HepG2 (cell line): Measurements from ENCODE around the gene DENND5A. TPM values are rescaled to one million over a fixed set of nuclear protein-coding genes. Genes with fewer than 3 reads are reported as not detected.

Experiments
- ATAC-seq: fragments of 200-7000 bp; cut with Tn5 transposase; 3 replicates; pipeline ENCODE4 v1.9.1; 2020; ENCODE audit warnings: mild to moderate bottlenecking, moderate library complexity
- BruUV-seq: library from RNA; stranded (reverse); fragments of 400-500 nt; replicated peaks from 2 replicates; lab custom pipeline; 2021; lab: Mats Ljungman, UMichigan
- CTCF ChIA-PET: fragments of 300-600 bp; formaldehyde crosslinking; extraction: SDS; loops from one replicate; lab custom pipeline; 2021; ENCODE audit warnings: low total read pairs, inconsistent platforms, low intra/inter-chr PET ratio; lab: Yijun Ruan, JAX
- POLR2A ChIA-PET: fragments of 350-600 bp; sonication (Branson Sonifier 250); formaldehyde crosslinking; loops from one replicate; lab custom pipeline; 2020; ENCODE audit warnings: antibody characterized with exemption, inconsistent platforms; lab: Yijun Ruan, JAX
- DNase-seq: peaks from one replicate; pipeline ENCODE4 v3.0.0-alpha.2; 2015; ENCODE audit warnings: low spot score
- FAIRE-seq: peaks from 3 replicates; lab custom pipeline; 2011; peaks lifted over from hg19 to GRCh38; lab: Jason Lieb, UNC
- H2AFZ ChIP-seq: one replicate; pipeline ENCODE4 v1.6.1; 2011; ENCODE audit warnings: low read length, inconsistent platforms
- H3K27ac ChIP-seq: fragments of 300-600 bp; 3 replicates; pipeline ENCODE4 v1.8.0; 2011; ENCODE audit warnings: mixed run types, mild to moderate bottlenecking, mixed read lengths, low read length, inconsistent platforms; ENCODE audit not compliant: insufficient read depth; ENCODE audit errors: extremely low read length
- H3K27me3 ChIP-seq, 2 experiments: fragments of 200-600 bp in 1 of 2; 2 replicates in 1 of 2; 3 replicates in 1 of 2; pipeline versions ENCODE4 v1.6.0 to v1.8.0; 2011; ENCODE audit warnings: low read length in 2 of 2, mild to moderate bottlenecking in 2 of 2, moderate library complexity in 2 of 2, inconsistent platforms in 1 of 2; ENCODE audit not compliant: insufficient read depth in 2 of 2, control insufficient read depth in 1 of 2
- H3K36me3 ChIP-seq, 2 experiments: fragments of 200-600 bp in 1 of 2; replicated peaks in 1 of 2; 2 replicates in 1 of 2; 3 replicates in 1 of 2; pipeline versions ENCODE4 v1.5.1 to v1.8.0; 2011; ENCODE audit warnings: low read length in 2 of 2, inconsistent platforms in 1 of 2; ENCODE audit not compliant: insufficient read depth in 2 of 2, control insufficient read depth in 1 of 2
- H3K4me1 ChIP-seq: 2 replicates; pipeline ENCODE4 v1.5.1; 2012; ENCODE audit warnings: low read length, inconsistent platforms; ENCODE audit not compliant: insufficient read depth
- H3K4me2 ChIP-seq: 2 replicates; pipeline ENCODE4 v1.6.0; 2011; ENCODE audit warnings: low read depth, low read length, inconsistent platforms
- H3K4me3 ChIP-seq, 3 experiments: fragments of 200-600 bp in 1 of 3; sonication (generic), shearing (Covaris generic) in 1 of 3; replicated peaks in 1 of 3; 2 replicates each; pipeline ENCODE4 v1.5.1; 2011 to 2016; ENCODE audit warnings: low read length in 3 of 3, inconsistent platforms in 2 of 3, low read depth in 2 of 3, mild to moderate bottlenecking in 2 of 3, control low read depth in 1 of 3, mixed read lengths in 1 of 3; ENCODE audit not compliant: insufficient read depth in 1 of 3
- H3K79me2 ChIP-seq: one replicate; pipeline ENCODE4 v1.6.1; 2011; ENCODE audit warnings: low read length, inconsistent platforms; ENCODE audit not compliant: insufficient read depth
- H3K9ac ChIP-seq: 2 replicates; pipeline ENCODE4 v1.6.0; 2011; ENCODE audit warnings: mild to moderate bottlenecking, low read depth, low read length, inconsistent platforms; ENCODE audit not compliant: insufficient read depth
- H3K9me3 ChIP-seq: 2 replicates; pipeline ENCODE4 v1.5.1; 2012; ENCODE audit warnings: mild to moderate bottlenecking, low read length
- H4K20me1 ChIP-seq: 2 replicates; pipeline ENCODE4 v1.6.0; 2011; ENCODE audit warnings: inconsistent platforms, mild to moderate bottlenecking, low read length, moderate library complexity; ENCODE audit not compliant: insufficient read depth
- CHCHD3 ChIP-seq: sonication (generic); formaldehyde crosslinking; IDR thresholded peaks from 2 replicates; pipeline ENCODE4 v1.8.0; 2022; ENCODE audit warnings: mild to moderate bottlenecking, missing genetic modification reagents, moderate library complexity
- DRAP1 ChIP-seq: IDR thresholded peaks from 2 replicates; pipeline ENCODE4 v1.6.1; 2016; ENCODE audit warnings: missing genetic modification reagents, missing compliant biosample characterization
- EZH2 ChIP-seq: conservative IDR thresholded peaks from 2 replicates; pipeline ENCODE4 v1.6.1; 2012; ENCODE audit warnings: mild to moderate bottlenecking, low read depth, low read length, moderate library complexity
- FOXK2 ChIP-seq: fragments of 450-650 bp; IDR thresholded peaks from 2 replicates; pipeline ENCODE4 v1.6.1; 2016
- MAF1 ChIP-seq: sonication (generic); formaldehyde crosslinking; IDR thresholded peaks from 2 replicates; pipeline ENCODE4 v1.5.0; 2020; ENCODE audit warnings: missing genetic modification reagents, borderline replicate concordance
- MAFK ChIP-seq, 2 experiments: IDR thresholded peaks in 1 of 2; conservative IDR thresholded peaks in 1 of 2; 2 replicates each; pipeline ENCODE4 v1.6.1; 2011; ENCODE audit warnings: improper control_type of control experiment in 2 of 2, low read length in 2 of 2
- SRF ChIP-seq: IDR thresholded peaks from 2 replicates; pipeline ENCODE4 v1.6.1; 2011; ENCODE audit warnings: mild to moderate bottlenecking, low read depth, low read length, moderate library complexity
- ZNF460 ChIP-seq: sonication (generic); formaldehyde crosslinking; IDR thresholded peaks from 2 replicates; pipeline ENCODE4 v1.5.1; 2020; ENCODE audit warnings: missing genetic modification reagents, mild to moderate bottlenecking, borderline replicate concordance
- ZNF609 ChIP-seq: sonication (generic); formaldehyde crosslinking; IDR thresholded peaks from 2 replicates; pipeline ENCODE4 v1.4.0; 2020; ENCODE audit warnings: mild to moderate bottlenecking, missing genetic modification reagents, borderline replicate concordance
- ZNF773 ChIP-seq: sonication (generic); formaldehyde crosslinking; IDR thresholded peaks from 2 replicates; pipeline ENCODE4 v1.4.0; 2020; ENCODE audit warnings: missing genetic modification reagents, borderline replicate concordance
- ZNF775 ChIP-seq: sonication (generic); formaldehyde crosslinking; IDR thresholded peaks from 2 replicates; pipeline ENCODE4 v1.4.0; 2020; ENCODE audit warnings: missing genetic modification reagents, mild to moderate bottlenecking, moderate library complexity, borderline replicate concordance
- ZNF792 ChIP-seq: IDR thresholded peaks from 2 replicates; pipeline ENCODE4 v1.6.1; 2016
- WGBS: methylation state at CpG from one replicate; pipeline ENCODE4 v1.1.6; 2017; ENCODE audit warnings: low lambda C conversion rate; 5-methylcytosine and 5-hydroxymethylcytosine counted together
- in situ Hi-C: cut with HindIII; loops from 2 replicates; pipeline ENCODE4 v1.10.0; 2017; ENCODE audit warnings: low pct_unique_long_range_greater_than_20kb; ENCODE audit not compliant: extremely low pct_ligation_motif_present
- intact Hi-C: fragments of 100-400 bp; cut with micrococcal nuclease; formaldehyde crosslinking; loops from one replicate; pipeline ENCODE4 v1.10.0; 2022; ENCODE audit not compliant: unreplicated experiment
- polyA plus RNA-seq, 8 experiments: library from polyadenylated mRNA; depleted of rRNA in 3 of 8; stranded (reverse) in 7 of 8; unstranded in 1 of 8; fragments of >200 nt; fragmentation: Illumina TruSeq in 4 of 8; extraction: Trizol in 4 of 8; gene quantifications; 2 replicates each; pipeline versions ENCODE4 v1.2.1 to v1.2.3, GENCODE V29; 2011 to 2016; ENCODE audit warnings: low read depth in 4 of 8, missing spikeins in 1 of 8, mixed read lengths in 1 of 8; ENCODE audit not compliant: insufficient read depth in 1 of 8
- total RNA-seq, 5 experiments: library from RNA; depleted of rRNA; stranded (reverse); fragments of >200 nt; fragmentation: Illumina TruSeq; extraction: Trizol; gene quantifications; 2 replicates each; pipeline ENCODE4 v1.2.3, GENCODE V29; 2016; ENCODE audit warnings: low read depth in 1 of 5

DENND5A gene
- total and polyA plus RNA-seq, 2 of the 13 experiments (the other 11 are each of a cell fraction or from before 2014, with no cell fraction given): 63.3 to 145 TPM

- TF ChIP-seq ZNF460 (CRISPR knock-in tag) (no peak), MAFK (conservative IDR thresholded peaks at IDR 0.05 in 1 of 2, IDR thresholded peaks at IDR 0.05 in 1 of 2; ENCODE audit: low read length in 2 of 2) (peak in 1 of 2 experiments; percentile 50; a peak in 2 of 4 replicates)
- Histone ChIP-seq H3K27ac (no peak overlapping the region), H3K9me3 (no peaks in the 10 kb centered on the region), H3K4me1 (no peaks in the 10 kb centered on the region), H4K20me1 (peaks cover 10% of the 10 kb centered on the region; the same call in 1 of the 2 replicates), H3K4me2 (no peak overlapping the region), H3K9ac (no peak overlapping the region), H2AFZ (no peak overlapping the region), H3K79me2 (peaks cover 64% of the 10 kb centered on the region), H3K27me3 (no peaks in the 10 kb centered on the region), H3K4me3 (no peak overlapping the region), H3K36me3 (0 out of 5 replicates have a peak, but pooled peaks cover 1 to 5% of the 10 kb centered on the region in 2 experiments)
- DNase-seq: no peak
- intact Hi-C loops: no loop called here
- no TSS peak for BruUV-seq
- CTCF ChIA-PET: no interaction called here
- WGBS: 94% methylated on average over 3 of the region's 3 CpGs
- no peak for FAIRE-seq
- no peak for ATAC-seq
- in situ Hi-C loops: no loop called here
- POLR2A ChIA-PET: no interaction called here
Observed at GRCh38 chr11:9304178-9304577, 39.0 kb upstream of the DENND5A start.

- intact Hi-C loops (no loop called here), in situ Hi-C loops (no loop called here)
- H3K9me3 ChIP-seq: no peaks in the 10 kb centered on the region
- ChIA-PET CTCF (no interaction called here), POLR2A (no interaction called here)
- H3K27ac ChIP-seq: no peak overlapping the region
- H3K36me3 ChIP-seq: peaks cover 3 to 11% of the 10 kb centered on the region in 2 experiments; a peak in 1 of 5 replicates
- no peak overlapping the region for H3K4me2 ChIP-seq
- FAIRE-seq (no peak), ATAC-seq (no peak), DNase-seq (no peak)
- no peak overlapping the region for H2AFZ ChIP-seq
- H3K79me2 ChIP-seq: peaks cover 54% of the 10 kb centered on the region
- peaks cover 5% of the 10 kb centered on the region; the same call in 1 of the 2 replicates for H4K20me1 ChIP-seq
- BruUV-seq: no TSS peak
- no peaks in the 10 kb centered on the region for H3K27me3 ChIP-seq
- no CpG with 5 or more reads among the region's 3 CpGs for WGBS
- H3K4me1 ChIP-seq: 0 out of 2 replicates have a peak, but pooled peaks cover under 1% of the 10 kb centered on the region
- H3K4me3 ChIP-seq: no peak overlapping the region
- H3K9ac ChIP-seq: no peak overlapping the region
- TF ChIP-seq ZNF773 (no peak), FOXK2 (no peak), ZNF792 (no peak), CHCHD3 (no peak), ZNF609 (CRISPR knock-in tag) (no peak), SRF (no peak), DRAP1 (CRISPR knock-in tag) (no peak), ZNF775 (CRISPR knock-in tag) (no peak), MAF1 (CRISPR knock-in tag) (no peak), EZH2 (no peak)
Observed at GRCh38 chr11:9302448-9302847, 37.3 kb upstream of the DENND5A start.
